ENCODE data around the gene ISM1.

DNA sequence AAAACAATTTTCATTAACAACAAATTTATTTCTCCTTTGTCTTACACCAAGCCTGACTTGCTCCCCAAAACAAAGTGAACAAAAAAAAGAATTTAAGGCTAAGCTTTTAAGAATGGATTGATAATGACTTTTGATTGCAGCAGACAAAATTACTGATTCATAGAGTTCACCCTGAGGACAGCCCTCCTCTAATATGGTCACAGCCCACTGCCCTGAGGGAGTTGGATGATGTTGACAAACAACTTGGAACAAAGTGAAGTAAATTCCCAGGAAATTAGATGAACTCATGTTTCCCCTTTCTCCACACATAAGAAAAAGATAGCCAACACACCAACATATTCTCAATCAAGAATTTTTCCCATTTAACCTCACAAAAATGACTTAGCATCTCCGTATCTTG lies 7.7 kb upstream of the ISM1 start:
- TF ChIP-seq ARNTL (CRISPR knock-in tag; IDR thresholded peaks at IDR 0.05; ENCODE audit: borderline replicate concordance, low read depth) (no peak), BACH2 (CRISPR knock-in tag; IDR thresholded peaks at IDR 0.05; ENCODE audit: borderline replicate concordance) (no peak), ZNF565 (CRISPR knock-in tag; conservative IDR thresholded peaks at IDR 0.05; ENCODE audit: low read depth) (no peak), ZFP3 (CRISPR knock-in tag; IDR thresholded peaks at IDR 0.05) (no peak)
- TF ChIP-seq, protein P1, sequence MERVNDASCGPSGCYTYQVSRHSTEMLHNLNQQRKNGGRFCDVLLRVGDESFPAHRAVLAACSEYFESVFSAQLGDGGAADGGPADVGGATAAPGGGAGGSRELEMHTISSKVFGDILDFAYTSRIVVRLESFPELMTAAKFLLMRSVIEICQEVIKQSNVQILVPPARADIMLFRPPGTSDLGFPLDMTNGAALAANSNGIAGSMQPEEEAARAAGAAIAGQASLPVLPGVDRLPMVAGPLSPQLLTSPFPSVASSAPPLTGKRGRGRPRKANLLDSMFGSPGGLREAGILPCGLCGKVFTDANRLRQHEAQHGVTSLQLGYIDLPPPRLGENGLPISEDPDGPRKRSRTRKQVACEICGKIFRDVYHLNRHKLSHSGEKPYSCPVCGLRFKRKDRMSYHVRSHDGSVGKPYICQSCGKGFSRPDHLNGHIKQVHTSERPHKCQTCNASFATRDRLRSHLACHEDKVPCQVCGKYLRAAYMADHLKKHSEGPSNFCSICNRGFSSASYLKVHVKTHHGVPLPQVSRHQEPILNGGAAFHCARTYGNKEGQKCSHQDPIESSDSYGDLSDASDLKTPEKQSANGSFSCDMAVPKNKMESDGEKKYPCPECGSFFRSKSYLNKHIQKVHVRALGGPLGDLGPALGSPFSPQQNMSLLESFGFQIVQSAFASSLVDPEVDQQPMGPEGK (CRISPR knock-in tag; IDR thresholded peaks at IDR 0.05; ENCODE audit: borderline replicate concordance), result no peak
- TF ChIP-seq, protein P2, sequence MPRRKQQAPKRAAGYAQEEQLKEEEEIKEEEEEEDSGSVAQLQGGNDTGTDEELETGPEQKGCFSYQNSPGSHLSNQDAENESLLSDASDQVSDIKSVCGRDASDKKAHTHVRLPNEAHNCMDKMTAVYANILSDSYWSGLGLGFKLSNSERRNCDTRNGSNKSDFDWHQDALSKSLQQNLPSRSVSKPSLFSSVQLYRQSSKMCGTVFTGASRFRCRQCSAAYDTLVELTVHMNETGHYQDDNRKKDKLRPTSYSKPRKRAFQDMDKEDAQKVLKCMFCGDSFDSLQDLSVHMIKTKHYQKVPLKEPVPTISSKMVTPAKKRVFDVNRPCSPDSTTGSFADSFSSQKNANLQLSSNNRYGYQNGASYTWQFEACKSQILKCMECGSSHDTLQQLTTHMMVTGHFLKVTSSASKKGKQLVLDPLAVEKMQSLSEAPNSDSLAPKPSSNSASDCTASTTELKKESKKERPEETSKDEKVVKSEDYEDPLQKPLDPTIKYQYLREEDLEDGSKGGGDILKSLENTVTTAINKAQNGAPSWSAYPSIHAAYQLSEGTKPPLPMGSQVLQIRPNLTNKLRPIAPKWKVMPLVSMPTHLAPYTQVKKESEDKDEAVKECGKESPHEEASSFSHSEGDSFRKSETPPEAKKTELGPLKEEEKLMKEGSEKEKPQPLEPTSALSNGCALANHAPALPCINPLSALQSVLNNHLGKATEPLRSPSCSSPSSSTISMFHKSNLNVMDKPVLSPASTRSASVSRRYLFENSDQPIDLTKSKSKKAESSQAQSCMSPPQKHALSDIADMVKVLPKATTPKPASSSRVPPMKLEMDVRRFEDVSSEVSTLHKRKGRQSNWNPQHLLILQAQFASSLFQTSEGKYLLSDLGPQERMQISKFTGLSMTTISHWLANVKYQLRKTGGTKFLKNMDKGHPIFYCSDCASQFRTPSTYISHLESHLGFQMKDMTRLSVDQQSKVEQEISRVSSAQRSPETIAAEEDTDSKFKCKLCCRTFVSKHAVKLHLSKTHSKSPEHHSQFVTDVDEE (CRISPR knock-in tag; IDR thresholded peaks at IDR 0.05), result no peak
- TF ChIP-seq, protein P3, sequence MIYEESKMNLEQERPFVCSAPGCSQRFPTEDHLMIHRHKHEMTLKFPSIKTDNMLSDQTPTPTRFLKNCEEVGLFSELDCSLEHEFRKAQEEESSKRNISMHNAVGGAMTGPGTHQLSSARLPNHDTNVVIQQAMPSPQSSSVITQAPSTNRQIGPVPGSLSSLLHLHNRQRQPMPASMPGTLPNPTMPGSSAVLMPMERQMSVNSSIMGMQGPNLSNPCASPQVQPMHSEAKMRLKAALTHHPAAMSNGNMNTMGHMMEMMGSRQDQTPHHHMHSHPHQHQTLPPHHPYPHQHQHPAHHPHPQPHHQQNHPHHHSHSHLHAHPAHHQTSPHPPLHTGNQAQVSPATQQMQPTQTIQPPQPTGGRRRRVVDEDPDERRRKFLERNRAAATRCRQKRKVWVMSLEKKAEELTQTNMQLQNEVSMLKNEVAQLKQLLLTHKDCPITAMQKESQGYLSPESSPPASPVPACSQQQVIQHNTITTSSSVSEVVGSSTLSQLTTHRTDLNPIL (CRISPR knock-in tag; IDR thresholded peaks at IDR 0.05; ENCODE audit: low read depth), result no peak
